Neural cell (in vitro differentiated cells): ENCODE measurements around the gene NPNT. TPM values are rescaled to one million over a fixed set of nuclear protein-coding genes. Genes with fewer than 3 reads are reported as not detected.

ENCODE experiments used
- H2AFZ ChIP-seq: fragments of 200-600, 300-800 bp; sonication (generic), shearing (Covaris generic); 2 replicates; pipeline ENCODE4 v1.6.0; 2014; ENCODE audit warnings: low read depth, mild to moderate bottlenecking, antibody characterized with exemption, low read length, moderate library complexity
- H3F3A ChIP-seq: fragments of 200-600 bp; shearing (Covaris generic); 2 replicates; pipeline ENCODE4 v1.6.1; 2016; ENCODE audit warnings: mild to moderate bottlenecking, moderate library complexity, mixed read lengths, antibody characterized with exemption, low read length; ENCODE audit not compliant: insufficient read depth, poor library complexity, severe bottlenecking
- H3K27ac ChIP-seq: fragments of 200-600, 300-800 bp; sonication (generic), shearing (Covaris generic); 2 replicates; pipeline ENCODE4 v1.5.1; 2014; ENCODE audit warnings: mild to moderate bottlenecking, low read length, moderate library complexity
- H3K27me3 ChIP-seq: fragments of 300-800, 200-600 bp; sonication (generic), shearing (Covaris generic); 2 replicates; pipeline ENCODE4 v1.6.0; 2014; ENCODE audit warnings: mild to moderate bottlenecking, low read depth, low read length, moderate library complexity; ENCODE audit not compliant: insufficient read depth
- H3K36me3 ChIP-seq: fragments of 300-800, 200-600 bp; sonication (generic), shearing (Covaris generic); 2 replicates; pipeline ENCODE4 v1.5.1; 2014; ENCODE audit warnings: mild to moderate bottlenecking, antibody characterized with exemption, low read length, moderate library complexity; ENCODE audit not compliant: insufficient read depth
- H3K4me2 ChIP-seq: fragments of 300-800, 200-600 bp; sonication (generic), shearing (Covaris generic); 2 replicates; pipeline ENCODE4 v1.6.0; 2014; ENCODE audit warnings: mild to moderate bottlenecking, low read length
- H3K4me3 ChIP-seq: fragments of 300-800, 200-600 bp; sonication (generic), shearing (Covaris generic); 2 replicates; pipeline ENCODE4 v1.5.1; 2014; ENCODE audit warnings: mild to moderate bottlenecking, low read length, moderate library complexity
- H3K79me2 ChIP-seq: fragments of 200-600 bp; shearing (Covaris generic); replicated peaks from 2 replicates; pipeline ENCODE4 v1.6.0; 2014; ENCODE audit warnings: mild to moderate bottlenecking, low read length, moderate library complexity; ENCODE audit not compliant: insufficient read depth
- H3K9ac ChIP-seq: fragments of 300-800, 200-600 bp; sonication (generic), shearing (Covaris generic); 2 replicates; pipeline ENCODE4 v1.6.1; 2016; ENCODE audit warnings: mild to moderate bottlenecking, low read length, mixed read lengths
- H3K9me2 ChIP-seq: fragments of 200-600 bp; shearing (Covaris generic); 2 replicates; pipeline ENCODE4 v1.6.1; 2016; ENCODE audit warnings: mild to moderate bottlenecking, low read length, mixed read lengths; ENCODE audit not compliant: insufficient read depth
- H3K9me3 ChIP-seq: fragments of 200-600, 300-800 bp; sonication (generic), shearing (Covaris generic); 2 replicates; pipeline ENCODE4 v1.6.1; 2016; ENCODE audit warnings: mild to moderate bottlenecking, mixed run types, low read length, moderate library complexity, mixed read lengths
- H4K20me1 ChIP-seq: fragments of 200-600 bp; shearing (Covaris generic); 2 replicates; pipeline ENCODE4 v1.6.1; 2016; ENCODE audit warnings: mild to moderate bottlenecking, mixed run types; ENCODE audit not compliant: insufficient read depth
- CTCF ChIP-seq: fragments of 450-650 bp; IDR thresholded peaks from 2 replicates; pipeline ENCODE4 v1.5.1; 2014; ENCODE audit warnings: antibody characterized with exemption, mild to moderate bottlenecking, moderate library complexity; ENCODE audit not compliant: poor library complexity, severe bottlenecking
- EP300 ChIP-seq: fragments of 450-650 bp; conservative IDR thresholded peaks from 2 replicates; pipeline ENCODE4 v1.6.1; 2014; ENCODE audit warnings: antibody characterized with exemption, mild to moderate bottlenecking, moderate library complexity; ENCODE audit not compliant: poor library complexity, severe bottlenecking
- EZH2 ChIP-seq: fragments of 200-600, 300-800 bp; shearing (Covaris generic), sonication (generic); IDR thresholded peaks from 2 replicates; pipeline ENCODE4 v1.6.1; 2014; ENCODE audit warnings: antibody characterized with exemption, low read length, borderline replicate concordance, mild to moderate bottlenecking; ENCODE audit not compliant: insufficient read depth, poor library complexity, severe bottlenecking
- MXI1 ChIP-seq: fragments of 450-650 bp; conservative IDR thresholded peaks from 2 replicates; pipeline ENCODE4 v1.6.1; 2014; ENCODE audit warnings: antibody characterized with exemption, mild to moderate bottlenecking; ENCODE audit not compliant: poor library complexity, severe bottlenecking
- POLR2AphosphoS5 ChIP-seq: IDR thresholded peaks from 2 replicates; pipeline ENCODE4 v1.6.1; 2012
- RAD21 ChIP-seq: fragments of 450-650 bp; conservative IDR thresholded peaks from 2 replicates; pipeline ENCODE4 v1.6.1; 2014; ENCODE audit warnings: antibody characterized with exemption, mild to moderate bottlenecking, moderate library complexity
- REST ChIP-seq: IDR thresholded peaks from 2 replicates; pipeline ENCODE4 v1.6.1; 2012; ENCODE audit warnings: borderline replicate concordance
- SMC3 ChIP-seq: fragments of 450-650 bp; conservative IDR thresholded peaks from 2 replicates; pipeline ENCODE4 v1.6.1; 2014; ENCODE audit warnings: antibody characterized with exemption, mild to moderate bottlenecking, moderate library complexity; ENCODE audit not compliant: poor library complexity
- TAF1 ChIP-seq: IDR thresholded peaks from 2 replicates; pipeline ENCODE4 v1.6.1; 2012; ENCODE audit warnings: low read depth
- polyA plus RNA-seq: library from polyadenylated mRNA; depleted of rRNA; stranded (reverse); fragments of >200 nt; gene quantifications from 2 replicates; pipeline ENCODE4 v1.2.3, GENCODE V29; 2014

NPNT gene
- polyA plus RNA-seq, 1 donor from 2014 or later = 2.6 TPM

DNA sequence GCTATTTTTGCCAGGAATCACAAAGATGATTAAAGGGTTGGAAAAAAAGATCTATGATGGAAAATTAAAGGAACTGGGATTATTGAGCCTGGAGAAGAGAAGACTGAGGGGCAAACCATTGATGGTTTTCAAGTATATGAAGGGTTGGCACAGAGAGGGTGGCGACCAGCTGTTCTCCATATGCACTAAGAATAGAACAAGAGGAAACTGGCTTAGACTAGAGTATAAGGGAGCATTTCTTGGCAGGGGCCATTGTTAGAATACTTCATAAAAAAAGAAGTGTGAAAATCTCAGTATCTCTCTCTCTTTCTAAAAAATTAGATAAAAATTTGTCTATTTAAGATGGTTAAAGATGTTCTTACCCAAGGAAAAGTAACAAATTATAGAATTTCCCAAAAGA, 75.1 kb downstream of the NPNT start:
- no peak overlapping the region for H2AFZ ChIP-seq
- no peaks in the 10 kb centered on the region for H3K27me3 ChIP-seq
- no peak overlapping the region for H3K4me3 ChIP-seq
- no peaks in the 10 kb centered on the region for H3K79me2 ChIP-seq
- no peaks in the 10 kb centered on the region for H4K20me1 ChIP-seq
- no peak overlapping the region for H3K27ac ChIP-seq
- no peaks in the 10 kb centered on the region for H3K9me3 ChIP-seq
- TF ChIP-seq EP300 (no peak), EZH2 (no peak), REST (no peak), RAD21 (no peak), SMC3 (no peak), TAF1 (no peak), POLR2AphosphoS5 (no peak), MXI1 (no peak), CTCF (no peak)
- no peaks in the 10 kb centered on the region for H3K9me2 ChIP-seq
- no peaks in the 10 kb centered on the region for H3K36me3 ChIP-seq
- no peak overlapping the region for H3K4me2 ChIP-seq
- H3K9ac ChIP-seq = no peak overlapping the region
- no peaks in the 10 kb centered on the region for H3F3A ChIP-seq

GRCh38 chr4:105971036-105971435, 75.8 kb downstream of the NPNT start:
- TF ChIP-seq CTCF (no peak), EP300 (no peak), MXI1 (no peak), TAF1 (no peak)
- H4K20me1 ChIP-seq = no peaks in the 10 kb centered on the region
- H3K9ac ChIP-seq = no peak overlapping the region
- no peaks in the 10 kb centered on the region for H3K27me3 ChIP-seq
- H3K4me3 ChIP-seq = no peak overlapping the region
- H3K4me2 ChIP-seq = no peak overlapping the region
- no peaks in the 10 kb centered on the region for H3F3A ChIP-seq
- H3K36me3 ChIP-seq = no peaks in the 10 kb centered on the region
- H3K9me3 ChIP-seq = no peaks in the 10 kb centered on the region
- H2AFZ ChIP-seq = no peak overlapping the region
- H3K79me2 ChIP-seq = no peaks in the 10 kb centered on the region
- H3K9me2 ChIP-seq = no peaks in the 10 kb centered on the region
- no peak overlapping the region for H3K27ac ChIP-seq
